B cell (primary cell): ENCODE measurements around the gene ETV1. TPM values are rescaled to one million over a fixed set of nuclear protein-coding genes. Genes with fewer than 3 reads are reported as not detected.

Experiments
- ATAC-seq: fragments of 200-7000 bp; cut with Tn5 transposase; one replicate; pipeline ENCODE4 v1.10.0; 2021; ENCODE audit warnings: low read depth, mild to moderate bottlenecking, moderate number of reproducible peaks, moderate library complexity
- CTCF ChIA-PET: fragments of 350-600 bp; sonication (Branson Sonifier 250); formaldehyde crosslinking; loops from one replicate; lab custom pipeline; 2021; ENCODE audit warnings: antibody characterized with exemption, inconsistent platforms; lab: Charles Lee
- POLR2A ChIA-PET: fragments of 350-600 bp; sonication (Branson Sonifier 250); formaldehyde crosslinking; loops from one replicate; lab custom pipeline; 2021; ENCODE audit warnings: antibody characterized with exemption; lab: Charles Lee
- DNase-seq: peaks from one replicate; pipeline ENCODE4 v3.0.0; 2013
- H2AFZ ChIP-seq: 2 replicates; pipeline ENCODE4 v1.6.1; 2012; ENCODE audit warnings: mild to moderate bottlenecking, low read depth, low read length; ENCODE audit not compliant: insufficient read depth, poor library complexity, severe bottlenecking
- H3K27ac ChIP-seq, 2 donors: 1 replicate in 1 of 2; 2 replicates in 1 of 2; pipeline ENCODE4 v1.5.1; 2012 to 2013; ENCODE audit warnings: low read length in 2 of 2, mild to moderate bottlenecking in 2 of 2, moderate library complexity in 1 of 2
- H3K27me3 ChIP-seq, 4 experiments: fragments of 200-600 bp in 1 of 4; sonication (generic) in 1 of 4; replicated peaks in 1 of 4; 1 replicate in 2 of 4; 2 replicates in 2 of 4; pipeline versions ENCODE4 v1.6.1 to v1.7.0; 2013 to 2016; ENCODE audit warnings: low read length in 3 of 4, mild to moderate bottlenecking in 2 of 4, mixed read lengths in 1 of 4, moderate library complexity in 1 of 4; ENCODE audit not compliant: insufficient read depth in 4 of 4, control insufficient read depth in 3 of 4; ENCODE audit errors: control extremely low read depth in 1 of 4
- H3K36me3 ChIP-seq, 2 experiments: replicated peaks in 1 of 2; 1 replicate in 1 of 2; 2 replicates in 1 of 2; pipeline versions ENCODE4 v1.6.1 to v1.7.1; 2013; ENCODE audit warnings: low read length in 1 of 2; ENCODE audit not compliant: insufficient read depth in 2 of 2, control insufficient read depth in 1 of 2; ENCODE audit errors: control extremely low read depth in 1 of 2, extremely low read depth in 1 of 2
- H3K4me1 ChIP-seq, 2 donors: fragments of 200-600 bp in 1 of 2; sonication (generic) in 1 of 2; 1 replicate in 1 of 2; 2 replicates in 1 of 2; pipeline versions ENCODE4 v1.5.1 to v1.6.1; 2013 to 2017; ENCODE audit warnings: low read length in 2 of 2; ENCODE audit not compliant: control insufficient read depth in 2 of 2, insufficient read depth in 2 of 2
- H3K4me2 ChIP-seq: replicated peaks from 2 replicates; pipeline ENCODE3; 2012; ENCODE audit warnings: mild to moderate bottlenecking, low read depth, low read length; ENCODE audit not compliant: poor library complexity, severe bottlenecking
- H3K4me3 ChIP-seq, 5 experiments: fragments of 200-600 bp in 1 of 5; sonication (generic) in 1 of 5; 1 replicate in 3 of 5; 2 replicates in 2 of 5; pipeline versions ENCODE4 v1.5.1 to v1.7.0; 2011 to 2016; ENCODE audit warnings: low read length in 4 of 5, mild to moderate bottlenecking in 4 of 5, low read depth in 2 of 5, control low read depth in 1 of 5, moderate library complexity in 1 of 5; ENCODE audit not compliant: insufficient read depth in 1 of 5; ENCODE audit errors: control extremely low read depth in 1 of 5, extremely low read depth in 1 of 5
- H3K79me2 ChIP-seq: fragments of 200-600 bp; sonication (generic); one replicate; pipeline ENCODE4 v1.6.0; 2016; ENCODE audit warnings: low read length; ENCODE audit not compliant: control insufficient read depth, insufficient read depth
- H3K9ac ChIP-seq: fragments of 200-600 bp; sonication (generic); 2 replicates; pipeline ENCODE4 v1.6.1; 2017; ENCODE audit warnings: mild to moderate bottlenecking, low read length, moderate library complexity
- H3K9me3 ChIP-seq, 3 donors: one replicate each; pipeline versions ENCODE4 v1.6.1 to v1.7.1; 2013; ENCODE audit warnings: low read length in 2 of 3; ENCODE audit not compliant: control insufficient read depth in 2 of 3, insufficient read depth in 1 of 3; ENCODE audit errors: control extremely low read depth in 1 of 3
- H4K20me1 ChIP-seq: 2 replicates; pipeline ENCODE4 v1.6.0; 2012; ENCODE audit warnings: mild to moderate bottlenecking, low read length; ENCODE audit not compliant: insufficient read depth, control insufficient read depth, poor library complexity, severe bottlenecking
- H3K27ac Mint-ChIP-seq: one replicate; pipeline ENCODE4 v1.8.0; 2021; ENCODE audit warnings: mixed read lengths
- H3K27me3 Mint-ChIP-seq: one replicate; pipeline ENCODE4 v1.8.0; 2021; ENCODE audit warnings: mixed read lengths
- H3K4me1 Mint-ChIP-seq: one replicate; pipeline ENCODE4 v1.8.0; 2021; ENCODE audit warnings: mixed read lengths
- H3K4me3 Mint-ChIP-seq: one replicate; pipeline ENCODE4 v1.8.0; 2021; ENCODE audit warnings: mixed read lengths
- H3K9me3 Mint-ChIP-seq: one replicate; pipeline ENCODE4 v1.8.0; 2022; ENCODE audit warnings: mixed read lengths; ENCODE audit not compliant: insufficient read depth
- CTCF ChIP-seq: fragments of 200-600 bp; IDR thresholded peaks from one replicate; pipeline ENCODE4 v1.8.0; 2022; ENCODE audit warnings: antibody characterized with exemption, mild to moderate bottlenecking
- EZH2 ChIP-seq: IDR thresholded peaks from 2 replicates; pipeline ENCODE4 v1.6.1; 2012; ENCODE audit warnings: borderline replicate concordance, low read depth, mild to moderate bottlenecking, moderate library complexity, low read length; ENCODE audit not compliant: insufficient read depth, poor library complexity, severe bottlenecking
- WGBS: methylation state at CpG from one replicate; pipeline ENCODE4 v1.1.5; 2013; ENCODE audit warnings: missing lambda C conversion rate; ENCODE audit not compliant: insufficient coverage; 5-methylcytosine and 5-hydroxymethylcytosine counted together
- intact Hi-C: fragments of 100-400 bp; cut with micrococcal nuclease; formaldehyde crosslinking; loops from one replicate; pipeline ENCODE4 v1.10.0; 2022
- polyA plus RNA-seq: library from polyadenylated mRNA; depleted of rRNA; stranded (reverse); fragments of >200 nt; gene quantifications from 2 replicates; pipeline ENCODE4 v1.2.3, GENCODE V29; 2012
- small RNA-seq: library from RNA; depleted of rRNA; stranded (forward); fragments of <200 nt; gene quantifications from one replicate; pipeline ENCODE3, GENCODE V24; 2012; ENCODE audit warnings: low replicate concordance, low read depth; ENCODE audit not compliant: insufficient read length
- total RNA-seq, 2 donors: library from RNA; stranded (reverse); fragments of 120-200 nt in 1 of 2; gene quantifications; 1 replicate in 1 of 2; 2 replicates in 1 of 2; pipeline versions ENCODE4 v1.2.3 to v1.2.4, GENCODE V29; 2013 to 2022

ETV1 gene
- total and polyA plus RNA-seq, 2 donors (not counting 1 experiment from before 2014, with no cell fraction given): not detected

DNA sequence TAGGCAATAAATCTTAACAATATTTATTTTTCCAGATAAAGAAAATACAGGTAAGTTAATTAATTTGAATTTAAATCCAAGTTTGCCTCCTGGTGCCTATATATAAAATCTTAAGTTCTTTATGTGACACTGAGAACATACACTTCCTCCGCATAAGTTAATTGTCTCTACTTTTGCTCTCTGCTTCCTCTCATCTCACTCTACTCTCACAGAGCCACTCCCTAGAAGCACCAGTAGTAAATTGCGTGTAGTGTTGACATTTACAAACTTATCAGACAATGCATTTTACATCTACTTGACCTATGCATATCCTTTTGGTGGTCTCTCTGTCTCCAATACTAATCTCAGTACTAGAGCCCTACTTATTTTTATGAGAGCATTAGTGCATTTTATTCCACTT lies 144.5 kb downstream of the ETV1 start:
- CTCF ChIA-PET: no interaction called here
- intact Hi-C loops: no loop called here
- Histone ChIP-seq H3K9ac (no peak overlapping the region), H3K4me1 (no peaks in the 10 kb centered on the region), H3K27me3 (no peaks in the 10 kb centered on the region), H3K79me2 (no peaks in the 10 kb centered on the region), H3K27ac (no peak overlapping the region), H3K4me3 (no peak overlapping the region), H4K20me1 (no peaks in the 10 kb centered on the region), H3K9me3 (no peaks in the 10 kb centered on the region), H3K4me2 (no peak overlapping the region), H3K36me3 (no peaks in the 10 kb centered on the region), H2AFZ (no peak overlapping the region)
- Mint-ChIP-seq H3K9me3 (peaks cover 2% of the 10 kb centered on the region), H3K4me3 (no peak overlapping the region), H3K27ac (no peak overlapping the region), H3K4me1 (no peaks in the 10 kb centered on the region), H3K27me3 (no peaks in the 10 kb centered on the region)
- DNase-seq: no peak
- WGBS: 100% methylated on average over 1 of the region's 2 CpGs
- POLR2A ChIA-PET: no interaction called here
- no peak for TF ChIP-seq CTCF
- TF ChIP-seq EZH2: no peak
- ATAC-seq: no peak

DNA sequence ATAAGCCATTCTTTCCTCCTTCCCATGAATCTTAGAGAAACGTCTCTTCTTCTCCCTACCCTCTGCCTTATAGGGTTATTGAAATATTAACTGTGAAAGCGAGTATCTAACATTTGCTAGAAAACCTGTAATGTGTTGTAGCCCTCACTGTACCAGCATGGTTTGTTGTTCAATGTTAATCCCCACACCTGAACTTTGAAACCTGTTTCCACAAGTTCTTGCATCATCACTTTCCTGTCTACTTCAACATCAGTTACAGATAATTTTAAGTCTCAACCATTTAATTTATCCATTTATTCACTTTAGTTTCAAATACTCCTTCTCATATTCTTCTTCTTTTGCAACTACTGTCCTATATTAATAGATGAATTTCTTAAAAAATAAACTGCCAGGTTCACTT lies 148.2 kb downstream of the ETV1 start:
- Histone ChIP-seq H3K27me3 (no peaks in the 10 kb centered on the region), H3K79me2 (no peaks in the 10 kb centered on the region), H3K9me3 (no peaks in the 10 kb centered on the region), H4K20me1 (no peaks in the 10 kb centered on the region), H3K9ac (no peak overlapping the region), H3K4me1 (no peaks in the 10 kb centered on the region), H3K36me3 (no peaks in the 10 kb centered on the region), H3K4me2 (no peak overlapping the region), H3K4me3 (no peak overlapping the region), H2AFZ (no peak overlapping the region), H3K27ac (no peak overlapping the region)
- no peak for TF ChIP-seq CTCF
- TF ChIP-seq EZH2: no peak
- no peak for ATAC-seq
- Mint-ChIP-seq H3K4me3 (no peak overlapping the region), H3K27ac (no peak overlapping the region), H3K27me3 (no peaks in the 10 kb centered on the region), H3K4me1 (no peaks in the 10 kb centered on the region), H3K9me3 (peaks cover 2% of the 10 kb centered on the region)
- POLR2A ChIA-PET: no interaction called here
- intact Hi-C loops: no loop called here
- CTCF ChIA-PET: no interaction called here
- WGBS: no CpG with 5 or more reads among the region's 2 CpGs
- DNase-seq: no peak

Small RNA genes lying within 50 kb of the gene (small RNA-seq; reads per million reads assigned to genes)
- gene RF00019: not detected
